Activated CD4-positive, alpha-beta T cell treated with anti-CD3 and anti-CD28 coated beads, Interleukin-2, amount 50 U/mL, for 4 hours (primary cell): ENCODE results near the gene SHB.

Experiments
- DNase-seq, 2 experiments: peaks; one replicate each; pipeline ENCODE4 v3.0.0-alpha.2; 2020

Gene SHB

GRCh38 chr9:37880916-37881479 is 188.0 kb downstream of the SHB start:
- no peak for DNase-seq

GRCh38 chr9:37876376-37876775 is 192.7 kb downstream of the SHB start:
- DNase-seq, result no peak

- no peak for DNase-seq
These were observed 195.1 kb downstream of the SHB start for GRCh38 chr9:37873955-37874354.

GRCh38 chr9:37870799-37871176 is 198.2 kb downstream of the SHB start:
- DNase-seq, result no peak

- no peak for DNase-seq
These were observed 198.8 kb downstream of the SHB start for GRCh38 chr9:37870081-37870798.
